ENCODE data around the gene TOE1.

- TF ChIP-seq POLR2A (IDR thresholded peaks at IDR 0.05) = no peak
- no peak for TF ChIP-seq EP300 (IDR thresholded peaks at IDR 0.05)
Measured at GRCh38 chr1:45317166-45317565, 22.8 kb upstream of the TOE1 start.
